Pancreas (tissue), 10 donors: ENCODE measurements around the gene NKX6-2. TPM values are rescaled to one million over a fixed set of nuclear protein-coding genes. Genes with fewer than 3 reads are reported as not detected.
"Not testable (repeated sequence)": the region's sequence is repeated elsewhere in the genome, so short reads cannot be mapped to it uniquely, and the experiment has no call there.

Experiments
- ATAC-seq, 4 donors: fragments of 200-7000 bp; cut with Tn5 transposase; one replicate each; pipeline versions ENCODE4 v1.8.0 to v1.9.1; 2020; ENCODE audit warnings: mild to moderate bottlenecking in 4 of 4, moderate library complexity in 4 of 4
- DNase-seq, 6 donors: peaks; one replicate each; pipeline ENCODE4 v3.0.0-alpha.2; 2020
- FAIRE-seq: peaks from 2 replicates; lab custom pipeline; 2012; peaks lifted over from hg19 to GRCh38; lab: Jason Lieb, UNC
- H3K27ac ChIP-seq, 4 donors: fragments of 200-600 bp; sonication (generic); 1 replicate in 3 of 4; 2 replicates in 1 of 4; pipeline versions ENCODE4 v1.5.0 to v1.8.0; 2020
- H3K27me3 ChIP-seq, 4 donors: fragments of 200-600 bp; one replicate each; pipeline ENCODE4 v1.8.0; 2021
- H3K36me3 ChIP-seq, 3 donors: fragments of 200-600 bp; sonication (generic) in 1 of 3; one replicate each; pipeline versions ENCODE4 v1.5.0 to v1.8.0; 2020 to 2021
- H3K4me1 ChIP-seq, 3 donors: fragments of 200-600 bp; one replicate each; pipeline ENCODE4 v1.8.0; 2021
- H3K4me3 ChIP-seq, 4 donors: fragments of 200-600 bp; sonication (generic) in 2 of 4; one replicate each; pipeline versions ENCODE4 v1.5.0 to v1.8.0; 2020 to 2021
- H3K9me3 ChIP-seq, 4 donors: fragments of 200-600 bp; one replicate each; pipeline ENCODE4 v1.8.0; 2021
- CTCF ChIP-seq, 4 donors: fragments of 200-600 bp; sonication (generic) in 3 of 4; IDR thresholded peaks; one replicate each; pipeline versions ENCODE4 v1.5.0 to v1.8.0; 2021; ENCODE audit warnings: antibody characterized with exemption in 4 of 4
- WGBS, 2 donors: extraction: QIAGEN DNeasy Blood & Tissue Kit; methylation state at CpG; one replicate each; pipeline ENCODE4 v1.1.7; 2013; 5-methylcytosine and 5-hydroxymethylcytosine counted together
- intact Hi-C, 3 donors: fragments of 100-400 bp; cut with DNase I; formaldehyde crosslinking; loops; one replicate each; pipeline versions ENCODE4 v1.11.1 to v1.14.2; 2022
- polyA plus RNA-seq, 2 donors: library from polyadenylated mRNA; stranded (reverse); fragments of 200-250 nt; gene quantifications; one replicate each; pipeline ENCODE4 v1.2.3, GENCODE V29; 2013
- total RNA-seq, 6 donors: library from RNA; stranded (reverse); fragmentation: NEBNext Ultra II Directional in 4 of 6; extraction: Animal tissue kit (Norgen Biotek cat#: 25700) in 4 of 6; gene quantifications; one replicate each; pipeline versions ENCODE4 v1.2.1 to v1.2.4, GENCODE V29; 2021 to 2023
- donor health status: healthy with polysubstance abuse.
- donor health status: DM: no; HTN: no; CAD: no; lungs with moderate emphysema.
- donor health status: DM: no; HTN: no; CAD: no.
- donor health status: control.
- donor health status: control.
- donor health status: Bipolar disorder and iron deficiency.
- donor health status: DM: yes; HTN: yes; CAD: no.
- donor health status: DM: no; HTN: no; CAD: no.
- donor health status: DM: no; HTN: no; CAD: no.
- donor health status: DM: yes; HTN: yes; CAD: no.

NKX6-2 gene
- total and polyA plus RNA-seq, 8 donors: 0.09 to 2.3 (median 0.16) TPM; not detected in 3

- H3K27ac ChIP-seq: no peak overlapping the region
- FAIRE-seq: no peak
- DNase-seq: no peak
- no peaks in the 10 kb centered on the region for H3K27me3 ChIP-seq
- intact Hi-C loops: no loop called here
- no peak for ATAC-seq
- no peak for TF ChIP-seq CTCF (IDR thresholded peaks at IDR 0.05)
- no peaks in the 10 kb centered on the region for H3K9me3 ChIP-seq
- H3K4me1 ChIP-seq: no peaks in the 10 kb centered on the region
- no peak overlapping the region for H3K4me3 ChIP-seq
- H3K36me3 ChIP-seq: no peaks in the 10 kb centered on the region
- 93 to 95% methylated on average over 18 of the region's 18 CpGs for WGBS, 2 donors
These were observed 41.9 kb downstream of the NKX6-2 start for GRCh38 chr10:132743925-132744490.

GRCh38 chr10:132743196-132743924 lies 42.6 kb downstream of the NKX6-2 start:
- H3K27me3 ChIP-seq, H3K36me3 ChIP-seq, FAIRE-seq, H3K27ac ChIP-seq, DNase-seq, intact Hi-C loops, H3K4me1 ChIP-seq, H3K4me3 ChIP-seq, H3K9me3 ChIP-seq: not testable (repeated sequence)
- 86% methylated on average over 17 to 30 of the region's 30 CpGs for WGBS, 2 donors
- peak in 1 of 4 donors; percentile 28 for ATAC-seq

GRCh38 chr10:132742837-132743194 lies 43.1 kb downstream of the NKX6-2 start:
- FAIRE-seq (no peak), ATAC-seq (no peak), DNase-seq (no peak)
- Histone ChIP-seq H3K4me3 (no peak overlapping the region), H3K4me1 (no peaks in the 10 kb centered on the region), H3K36me3 (no peaks in the 10 kb centered on the region), H3K9me3 (no peaks in the 10 kb centered on the region), H3K27me3 (no peaks in the 10 kb centered on the region), H3K27ac (no peak overlapping the region)
- no peak for TF ChIP-seq CTCF (IDR thresholded peaks at IDR 0.05)
- 90% methylated on average over 12 of the region's 12 CpGs for WGBS, 2 donors
- intact Hi-C loops: no loop called here

GRCh38 chr10:132742167-132742836 lies 43.6 kb downstream of the NKX6-2 start:
- Histone ChIP-seq H3K4me1 (no peaks in the 10 kb centered on the region), H3K27me3 (no peaks in the 10 kb centered on the region), H3K27ac (no peak overlapping the region), H3K36me3 (no peaks in the 10 kb centered on the region), H3K4me3 (no peak overlapping the region), H3K9me3 (no peaks in the 10 kb centered on the region)
- ATAC-seq (peak in 1 of 4 donors; percentile 31), DNase-seq (no peak), FAIRE-seq (no peak)
- 92% methylated on average over 27 of the region's 27 CpGs for WGBS, 2 donors
- TF ChIP-seq CTCF (IDR thresholded peaks at IDR 0.05): no peak
- intact Hi-C loops: no loop called here

GRCh38 chr10:132740588-132740987 lies 45.4 kb downstream of the NKX6-2 start:
- Histone ChIP-seq H3K36me3 (no peaks in the 10 kb centered on the region), H3K4me1 (no peaks in the 10 kb centered on the region), H3K27me3 (no peaks in the 10 kb centered on the region), H3K27ac (no peak overlapping the region), H3K4me3 (no peak overlapping the region), H3K9me3 (no peaks in the 10 kb centered on the region)
- intact Hi-C loops: no loop called here
- TF ChIP-seq CTCF (IDR thresholded peaks at IDR 0.05): no peak
- ATAC-seq (no peak), FAIRE-seq (no peak), DNase-seq (no peak)
- 69% methylated on average over 6 of the region's 6 CpGs for WGBS, 2 donors
